ENCODE data around the gene USP24.

- no peak for TF ChIP-seq POLR2A (IDR thresholded peaks at IDR 0.05)
- TF ChIP-seq CTCF (IDR thresholded peaks at IDR 0.05): no peak
Measured at GRCh38 chr1:55040933-55041494, 174.2 kb downstream of the USP24 start.
